ENCODE results near the gene LRRC36. TPM values are rescaled to one million over a fixed set of nuclear protein-coding genes. Genes with fewer than 3 reads are reported as not detected.

Gene LRRC36
- total and polyA plus RNA-seq, 2 of the 13 experiments (the other 11 are each of a cell fraction or from before 2014, with no cell fraction given) = 0.12 to 0.15 TPM

DNA sequence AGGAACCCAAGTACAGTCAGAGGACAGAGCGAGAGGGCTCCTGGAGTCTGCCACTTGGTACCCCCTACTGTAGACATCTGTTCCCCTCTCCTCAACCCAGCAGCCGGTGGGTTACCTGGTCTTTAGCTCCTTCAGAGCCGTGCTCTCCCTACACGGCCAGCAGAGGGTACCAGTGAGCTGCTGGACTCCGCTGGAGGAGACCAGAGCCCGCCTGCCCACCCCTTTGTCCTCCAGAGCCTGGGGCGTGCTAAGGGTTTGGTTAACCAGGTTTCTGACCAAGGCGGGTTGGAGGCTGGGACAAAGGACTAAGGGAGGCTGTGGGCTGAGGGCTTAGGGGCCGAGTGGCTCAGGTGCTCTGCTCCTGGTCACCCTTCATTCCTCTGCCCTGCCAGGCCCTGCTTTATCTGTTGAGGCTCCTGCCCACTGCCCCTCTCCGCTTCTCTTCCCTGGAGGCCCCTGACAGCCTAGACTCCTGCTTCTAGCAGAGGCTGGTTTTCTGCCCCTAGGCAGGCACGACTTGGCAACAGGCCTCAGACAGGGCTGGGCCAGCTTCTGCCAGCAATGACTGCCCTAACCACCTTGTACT lies 101.6 kb downstream of the LRRC36 start (continued):
- TF ChIP-seq KLF15 (CRISPR knock-in tag; IDR thresholded peaks at IDR 0.05; ENCODE audit: borderline replicate concordance) (no peak), ZNF354B (CRISPR knock-in tag; IDR thresholded peaks at IDR 0.05) (no peak), HNRNPH1 (optimal IDR thresholded peaks at IDR 0.05; ENCODE audit: low read depth, low read length) (no peak), ZNF773 (CRISPR knock-in tag; IDR thresholded peaks at IDR 0.05; ENCODE audit: borderline replicate concordance) (no peak), ZBTB21 (CRISPR knock-in tag; IDR thresholded peaks at IDR 0.05) (no peak), ZFP37 (CRISPR knock-in tag; IDR thresholded peaks at IDR 0.05; ENCODE audit: borderline replicate concordance) (no peak), MAFF (IDR thresholded peaks at IDR 0.05; ENCODE audit: low read depth, low read length) (no peak), KDM6A (CRISPR knock-in tag; IDR thresholded peaks at IDR 0.05; ENCODE audit: low read depth) (no peak), RFX1 (IDR thresholded peaks at IDR 0.05) (no peak), RARA (CRISPR knock-in tag; IDR thresholded peaks at IDR 0.05) (no peak), ATRX (CRISPR knock-in tag; IDR thresholded peaks at IDR 0.05; ENCODE audit: borderline replicate concordance) (no peak), KDM4B (CRISPR knock-in tag; IDR thresholded peaks at IDR 0.05) (no peak; the same call in 1 of the 2 replicates), ZNF562 (CRISPR knock-in tag; IDR thresholded peaks at IDR 0.05; ENCODE audit: borderline replicate concordance) (no peak), PRMT3 (CRISPR knock-in tag; IDR thresholded peaks at IDR 0.05; ENCODE audit: borderline replicate concordance, low read depth) (no peak), SIX4 (CRISPR knock-in tag; IDR thresholded peaks at IDR 0.05) (no peak), ZNF558 (CRISPR knock-in tag; IDR thresholded peaks at IDR 0.05; ENCODE audit: borderline replicate concordance) (no peak), ZNF775 (CRISPR knock-in tag; IDR thresholded peaks at IDR 0.05; ENCODE audit: borderline replicate concordance) (no peak), NFIC (IDR thresholded peaks at IDR 0.05; ENCODE audit: low read length) (no peak)
- TF ChIP-seq, protein P1, sequence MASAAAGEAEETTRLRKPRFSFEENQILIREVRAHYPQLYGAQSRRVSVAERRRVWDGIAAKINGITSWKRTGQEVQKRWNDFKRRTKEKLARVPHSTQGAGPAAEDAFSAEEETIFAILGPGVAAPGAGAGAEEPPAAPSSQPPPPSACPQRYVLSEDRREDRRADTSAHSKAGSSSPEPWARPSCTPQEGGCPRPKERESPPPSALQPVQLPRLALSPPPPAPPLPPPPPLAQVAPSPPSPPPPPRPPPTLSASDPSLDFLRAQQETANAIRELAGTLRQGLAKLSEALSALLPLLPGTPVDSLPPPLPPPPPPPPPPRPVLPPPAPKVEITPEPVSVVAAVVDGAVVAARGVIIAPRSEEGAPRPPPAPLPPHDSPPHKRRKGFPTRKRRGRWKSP (CRISPR knock-in tag; IDR thresholded peaks at IDR 0.05) = 0 out of 2 replicates have a peak, but pooled peaks have one; percentile 29
- TF ChIP-seq, protein P2, sequence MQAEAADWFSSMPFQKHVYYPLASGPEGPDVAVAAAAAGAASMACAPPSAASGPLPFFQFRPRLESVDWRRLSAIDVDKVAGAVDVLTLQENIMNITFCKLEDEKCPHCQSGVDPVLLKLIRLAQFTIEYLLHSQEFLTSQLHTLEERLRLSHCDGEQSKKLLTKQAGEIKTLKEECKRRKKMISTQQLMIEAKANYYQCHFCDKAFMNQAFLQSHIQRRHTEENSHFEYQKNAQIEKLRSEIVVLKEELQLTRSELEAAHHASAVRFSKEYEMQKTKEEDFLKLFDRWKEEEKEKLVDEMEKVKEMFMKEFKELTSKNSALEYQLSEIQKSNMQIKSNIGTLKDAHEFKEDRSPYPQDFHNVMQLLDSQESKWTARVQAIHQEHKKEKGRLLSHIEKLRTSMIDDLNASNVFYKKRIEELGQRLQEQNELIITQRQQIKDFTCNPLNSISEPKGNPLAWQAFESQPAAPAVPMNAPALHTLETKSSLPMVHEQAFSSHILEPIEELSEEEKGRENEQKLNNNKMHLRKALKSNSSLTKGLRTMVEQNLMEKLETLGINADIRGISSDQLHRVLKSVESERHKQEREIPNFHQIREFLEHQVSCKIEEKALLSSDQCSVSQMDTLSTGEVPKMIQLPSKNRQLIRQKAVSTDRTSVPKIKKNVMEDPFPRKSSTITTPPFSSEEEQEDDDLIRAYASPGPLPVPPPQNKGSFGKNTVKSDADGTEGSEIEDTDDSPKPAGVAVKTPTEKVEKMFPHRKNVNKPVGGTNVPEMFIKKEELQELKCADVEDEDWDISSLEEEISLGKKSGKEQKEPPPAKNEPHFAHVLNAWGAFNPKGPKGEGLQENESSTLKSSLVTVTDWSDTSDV (CRISPR knock-in tag; IDR thresholded peaks at IDR 0.05) = no peak
- TF ChIP-seq, protein P3, sequence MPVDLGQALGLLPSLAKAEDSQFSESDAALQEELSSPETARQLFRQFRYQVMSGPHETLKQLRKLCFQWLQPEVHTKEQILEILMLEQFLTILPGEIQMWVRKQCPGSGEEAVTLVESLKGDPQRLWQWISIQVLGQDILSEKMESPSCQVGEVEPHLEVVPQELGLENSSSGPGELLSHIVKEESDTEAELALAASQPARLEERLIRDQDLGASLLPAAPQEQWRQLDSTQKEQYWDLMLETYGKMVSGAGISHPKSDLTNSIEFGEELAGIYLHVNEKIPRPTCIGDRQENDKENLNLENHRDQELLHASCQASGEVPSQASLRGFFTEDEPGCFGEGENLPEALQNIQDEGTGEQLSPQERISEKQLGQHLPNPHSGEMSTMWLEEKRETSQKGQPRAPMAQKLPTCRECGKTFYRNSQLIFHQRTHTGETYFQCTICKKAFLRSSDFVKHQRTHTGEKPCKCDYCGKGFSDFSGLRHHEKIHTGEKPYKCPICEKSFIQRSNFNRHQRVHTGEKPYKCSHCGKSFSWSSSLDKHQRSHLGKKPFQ (CRISPR knock-in tag; IDR thresholded peaks at IDR 0.05; ENCODE audit: insufficient replicate concordance) = no peak
- TF ChIP-seq, protein P4, sequence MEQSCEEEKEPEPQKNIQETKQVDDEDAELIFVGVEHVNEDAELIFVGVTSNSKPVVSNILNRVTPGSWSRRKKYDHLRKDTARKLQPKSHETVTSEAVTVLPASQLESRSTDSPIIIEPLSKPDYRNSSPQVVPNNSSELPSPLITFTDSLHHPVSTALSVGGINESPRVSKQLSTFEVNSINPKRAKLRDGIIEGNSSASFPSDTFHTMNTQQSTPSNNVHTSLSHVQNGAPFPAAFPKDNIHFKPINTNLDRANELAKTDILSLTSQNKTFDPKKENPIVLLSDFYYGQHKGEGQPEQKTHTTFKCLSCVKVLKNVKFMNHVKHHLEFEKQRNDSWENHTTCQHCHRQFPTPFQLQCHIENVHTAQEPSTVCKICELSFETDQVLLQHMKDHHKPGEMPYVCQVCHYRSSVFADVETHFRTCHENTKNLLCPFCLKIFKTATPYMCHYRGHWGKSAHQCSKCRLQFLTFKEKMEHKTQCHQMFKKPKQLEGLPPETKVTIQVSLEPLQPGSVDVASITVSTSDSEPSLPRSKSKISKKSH (CRISPR knock-in tag; IDR thresholded peaks at IDR 0.05; ENCODE audit: borderline replicate concordance) = peak; percentile 69; the same call in 1 of the 2 replicates
- TF ChIP-seq, protein P5, sequence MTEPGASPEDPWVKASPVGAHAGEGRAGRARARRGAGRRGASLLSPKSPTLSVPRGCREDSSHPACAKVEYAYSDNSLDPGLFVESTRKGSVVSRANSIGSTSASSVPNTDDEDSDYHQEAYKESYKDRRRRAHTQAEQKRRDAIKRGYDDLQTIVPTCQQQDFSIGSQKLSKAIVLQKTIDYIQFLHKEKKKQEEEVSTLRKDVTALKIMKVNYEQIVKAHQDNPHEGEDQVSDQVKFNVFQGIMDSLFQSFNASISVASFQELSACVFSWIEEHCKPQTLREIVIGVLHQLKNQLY (CRISPR knock-in tag; IDR thresholded peaks at IDR 0.05) = 0 out of 2 replicates have a peak, but pooled peaks have one; percentile 14
